Ectodermal cell (in vitro differentiated cells): ENCODE measurements around the gene B3GALT5.

Source experiments
- H3K27ac ChIP-seq: 2 replicates; pipeline ENCODE4 v1.7.0; 2013; ENCODE audit warnings: mild to moderate bottlenecking, low read depth, low read length; ENCODE audit not compliant: insufficient read depth, poor library complexity, severe bottlenecking
- H3K27me3 ChIP-seq: 2 replicates; pipeline ENCODE4 v1.7.0; 2013; ENCODE audit warnings: mild to moderate bottlenecking, low read length; ENCODE audit not compliant: insufficient read depth, control insufficient read depth, poor library complexity, severe bottlenecking
- H3K36me3 ChIP-seq: one replicate; pipeline ENCODE4 v1.7.0; 2013; ENCODE audit warnings: low read length; ENCODE audit not compliant: control insufficient read depth, insufficient read depth
- H3K4me1 ChIP-seq: one replicate; pipeline ENCODE4 v1.7.0; 2013; ENCODE audit warnings: low read length; ENCODE audit not compliant: control insufficient read depth, insufficient read depth
- H3K4me3 ChIP-seq: 2 replicates; pipeline ENCODE4 v1.7.0; 2013; ENCODE audit warnings: low read depth, low read length, control low read depth; ENCODE audit not compliant: insufficient read depth
- H3K9me3 ChIP-seq: 2 replicates; pipeline ENCODE4 v1.7.0; 2013; ENCODE audit warnings: mild to moderate bottlenecking, low read length, moderate library complexity; ENCODE audit not compliant: control insufficient read depth
- WGBS, 2 experiments: methylation state at CpG; one replicate each; pipeline ENCODE4 v1.1.7; 2013; ENCODE audit warnings: missing lambda C conversion rate in 2 of 2; 5-methylcytosine and 5-hydroxymethylcytosine counted together

The B3GALT5 gene

DNA sequence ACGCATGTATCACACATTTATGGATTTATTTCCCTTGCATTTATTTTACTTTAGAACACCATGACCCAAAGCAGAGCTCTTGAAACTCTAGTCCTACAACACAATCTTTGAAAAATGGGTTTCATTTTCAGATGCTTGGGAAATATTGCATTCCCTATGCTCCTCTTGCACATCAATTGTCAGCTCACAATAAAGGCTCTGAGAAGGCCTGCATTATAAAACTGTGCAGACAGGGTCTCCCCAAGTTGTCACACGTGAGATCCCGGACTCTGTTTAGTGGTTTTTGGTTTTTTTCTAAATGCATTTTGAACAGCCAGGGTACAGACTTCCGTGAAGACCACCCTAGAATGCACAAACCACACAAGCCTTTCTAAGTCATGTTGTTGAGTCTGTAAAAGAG lies 9.9 kb upstream of the B3GALT5 start:
- Histone ChIP-seq H3K4me1 (peaks cover 10% of the 10 kb centered on the region), H3K9me3 (no peaks in the 10 kb centered on the region), H3K27me3 (no peaks in the 10 kb centered on the region), H3K27ac (no peak overlapping the region), H3K36me3 (no peaks in the 10 kb centered on the region), H3K4me3 (no peak overlapping the region)
- WGBS, 2 experiments, result 93% methylated on average over 4 of the region's 4 CpGs

DNA sequence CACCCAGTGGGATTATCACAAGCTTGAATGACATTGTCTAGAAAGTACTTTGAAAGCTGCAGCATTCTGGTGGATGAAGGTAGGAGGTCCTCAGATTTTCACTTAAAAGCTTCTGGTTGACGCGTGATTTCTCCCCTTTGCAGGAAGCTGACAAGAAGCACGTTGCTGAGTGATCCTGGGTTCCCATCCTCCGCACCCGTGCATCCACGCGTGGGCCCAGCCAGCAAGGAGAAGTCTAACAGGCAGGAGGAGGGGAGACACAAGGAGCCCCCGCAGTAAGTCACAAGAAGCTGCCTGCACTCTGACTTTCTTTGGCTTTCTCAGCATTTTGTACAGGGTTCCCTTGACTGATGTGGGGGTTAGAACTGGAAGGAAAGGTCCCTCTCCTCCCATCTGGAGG lies 7.8 kb upstream of the B3GALT5 start:
- Histone ChIP-seq H3K36me3 (no peaks in the 10 kb centered on the region), H3K4me1 (peaks cover 10% of the 10 kb centered on the region), H3K9me3 (no peaks in the 10 kb centered on the region), H3K27ac (no peak overlapping the region), H3K27me3 (no peaks in the 10 kb centered on the region), H3K4me3 (no peak overlapping the region)
- WGBS, 2 experiments, result 93 to 94% methylated on average over 8 of the region's 8 CpGs

DNA sequence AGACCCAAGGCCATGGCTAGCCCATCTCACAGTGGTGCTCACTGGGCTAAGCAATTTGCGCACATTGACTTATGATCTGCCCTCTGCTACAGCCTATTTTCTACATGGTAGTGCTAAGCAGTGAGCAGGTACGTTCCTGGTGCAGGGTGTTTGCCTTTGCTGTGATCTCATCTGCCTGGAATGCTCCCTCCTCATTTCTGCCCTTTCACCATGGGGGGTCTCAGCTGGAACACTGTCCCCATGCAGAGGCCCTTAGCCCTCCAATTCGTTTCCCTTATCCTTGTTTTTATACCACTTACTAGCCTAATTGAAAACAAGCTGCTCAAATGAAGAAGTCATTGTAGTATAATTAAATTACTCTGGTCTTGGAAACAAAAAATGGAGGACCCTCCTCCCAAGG lies 2.0 kb upstream of the B3GALT5 start:
- 33 to 35% methylated on average over 3 of the region's 3 CpGs for WGBS, 2 experiments
- H3K36me3 ChIP-seq, result no peaks in the 10 kb centered on the region
- H3K4me3 ChIP-seq, result no peak overlapping the region
- peaks cover 24% of the 10 kb centered on the region for H3K4me1 ChIP-seq
- peaks cover 15% of the 10 kb centered on the region for H3K27me3 ChIP-seq
- no peaks in the 10 kb centered on the region for H3K9me3 ChIP-seq
- H3K27ac ChIP-seq, result no peak overlapping the region

DNA sequence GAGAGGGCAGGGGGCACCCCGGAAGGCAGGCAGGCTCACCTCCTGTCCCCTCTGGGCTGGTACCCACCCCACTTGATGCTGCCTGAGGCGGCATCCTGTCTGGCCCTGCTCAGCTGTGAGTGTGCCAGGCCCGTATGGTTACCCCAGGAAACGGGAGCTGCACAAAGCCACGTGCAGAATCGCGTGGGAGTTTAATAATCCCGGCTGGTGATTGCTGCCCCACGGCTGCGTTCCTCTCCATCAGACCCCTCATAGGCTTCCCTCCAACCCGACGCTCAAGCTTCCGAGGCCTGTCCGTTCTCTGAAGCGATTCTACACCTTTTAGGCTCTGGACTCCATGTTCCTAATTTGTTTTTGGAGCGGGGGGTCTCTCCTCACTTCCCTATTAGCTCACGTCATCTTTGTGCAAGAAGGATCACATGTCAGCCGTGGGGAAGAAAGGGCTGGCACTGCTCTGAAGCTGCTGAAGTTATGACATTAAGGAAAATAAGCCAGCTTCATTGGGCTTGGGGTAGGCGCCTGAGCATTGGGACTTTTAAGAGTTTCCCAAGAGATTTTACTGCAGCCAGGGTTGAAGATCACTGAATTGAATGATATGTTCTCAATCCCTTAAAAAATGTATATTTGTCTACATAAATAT lies 1.1 kb upstream of the B3GALT5 start:
- Histone ChIP-seq H3K27me3 (peaks cover 15% of the 10 kb centered on the region), H3K27ac (no peak overlapping the region), H3K9me3 (no peaks in the 10 kb centered on the region), H3K4me3 (peak overlapping the region; percentile 50), H3K4me1 (peaks cover 24% of the 10 kb centered on the region), H3K36me3 (no peaks in the 10 kb centered on the region)
- 34 to 38% methylated on average over 19 of the region's 19 CpGs for WGBS, 2 experiments

DNA sequence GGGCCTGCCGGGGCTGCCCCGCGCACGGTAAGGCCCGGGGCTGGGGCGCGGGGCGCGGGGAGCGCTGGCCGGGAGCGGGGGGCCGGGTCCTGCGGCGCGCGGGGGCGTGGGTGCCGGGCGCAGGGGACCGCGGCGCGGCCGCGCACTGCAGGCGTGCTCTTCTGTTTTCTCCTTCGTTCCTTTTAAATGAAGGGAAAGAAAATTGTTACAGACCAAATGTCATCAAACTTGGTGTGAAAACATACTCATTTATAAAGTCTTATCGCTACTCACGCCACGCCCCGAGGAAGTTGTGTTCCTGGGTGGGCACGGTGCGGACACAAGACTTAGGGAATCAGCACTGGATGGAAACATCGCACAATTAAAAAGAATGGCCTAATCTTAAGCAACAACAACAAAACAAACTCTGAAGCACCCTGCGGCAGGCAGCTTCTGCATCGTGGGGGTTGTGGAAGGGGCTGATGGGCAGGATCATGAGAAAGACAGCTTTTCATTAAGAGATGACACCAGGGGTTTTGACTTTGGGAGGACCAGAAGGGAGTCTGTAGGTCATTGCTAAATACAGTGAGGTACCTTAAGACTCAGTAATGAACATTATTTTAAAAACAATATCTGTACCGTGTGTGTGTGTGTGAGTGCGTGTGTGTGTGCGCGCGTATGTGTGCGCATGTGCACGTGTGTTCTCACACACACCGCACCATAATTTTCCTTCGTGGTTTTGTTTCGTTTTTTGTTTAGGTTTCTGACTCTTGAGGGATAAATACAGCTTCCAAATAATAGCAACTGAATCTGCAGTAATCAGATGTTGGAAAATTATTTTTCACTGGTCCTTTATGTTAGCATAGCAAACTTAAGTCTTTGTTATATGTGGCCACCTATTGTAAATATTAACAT lies 548 bp downstream of the B3GALT5 start:
- Histone ChIP-seq H3K4me1 (peaks cover 24% of the 10 kb centered on the region), H3K27me3 (peaks cover 15% of the 10 kb centered on the region), H3K4me3 (peak overlapping the region; percentile 50), H3K27ac (no peak overlapping the region), H3K36me3 (no peaks in the 10 kb centered on the region), H3K9me3 (no peaks in the 10 kb centered on the region)
- WGBS, 2 experiments, result 3 to 5% methylated on average over 44 to 47 of the region's 47 CpGs

DNA sequence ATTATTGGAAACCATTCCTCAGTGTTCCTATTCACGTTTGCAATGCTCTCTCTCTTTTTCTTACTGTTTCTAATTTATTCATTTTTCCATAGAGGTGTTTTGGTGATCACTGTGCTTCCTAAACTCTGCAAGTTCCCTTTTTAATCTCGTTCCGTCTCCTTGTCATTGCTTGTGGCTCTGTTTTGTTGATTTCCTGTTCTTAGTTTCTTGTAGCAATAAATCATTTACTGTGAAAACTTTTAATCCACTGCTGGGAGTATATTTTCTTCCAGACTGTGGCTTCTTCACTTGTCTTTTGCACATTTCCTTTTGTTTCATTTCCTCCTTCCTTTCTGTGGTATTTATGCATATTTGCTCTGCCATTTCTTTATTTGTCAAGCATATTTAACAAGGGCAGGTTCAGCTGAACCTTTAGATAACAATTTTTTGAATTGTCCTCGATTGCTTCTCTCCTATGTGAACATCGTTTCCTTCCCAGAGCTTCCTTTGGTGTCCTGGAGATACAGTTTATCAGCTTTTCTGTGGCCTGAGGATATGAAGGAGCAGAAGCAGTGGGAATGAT lies 3.6 kb downstream of the B3GALT5 start:
- Histone ChIP-seq H3K36me3 (no peaks in the 10 kb centered on the region), H3K4me1 (peaks cover 15% of the 10 kb centered on the region), H3K27me3 (peaks cover 15% of the 10 kb centered on the region), H3K4me3 (no peak overlapping the region), H3K9me3 (no peaks in the 10 kb centered on the region), H3K27ac (no peak overlapping the region)
- 95 to 96% methylated on average over 5 of the region's 5 CpGs for WGBS, 2 experiments

DNA sequence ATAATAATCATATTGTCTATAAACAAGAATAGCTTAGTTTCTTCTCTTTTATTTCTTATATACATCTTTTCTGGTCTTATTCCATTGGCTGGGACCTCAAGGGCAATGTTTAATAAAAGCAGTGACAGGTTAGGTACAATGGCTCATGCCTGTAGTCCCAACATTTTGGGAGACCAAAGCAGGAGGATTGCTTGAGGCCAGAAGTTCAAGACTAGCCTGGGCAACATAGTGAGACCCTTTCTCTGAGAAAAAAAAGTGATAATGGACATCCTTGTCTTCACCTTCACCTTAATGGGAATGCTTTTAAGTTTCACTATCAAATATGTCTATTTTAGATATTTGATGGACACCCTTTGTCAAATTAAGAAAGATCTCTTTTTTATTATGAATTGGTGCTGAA lies 8.1 kb downstream of the B3GALT5 start:
- H3K4me1 ChIP-seq, result no peaks in the 10 kb centered on the region
- H3K4me3 ChIP-seq, result no peak overlapping the region
- no peaks in the 10 kb centered on the region for H3K36me3 ChIP-seq
- H3K27me3 ChIP-seq, result no peaks in the 10 kb centered on the region
- no peaks in the 10 kb centered on the region for H3K9me3 ChIP-seq
- H3K27ac ChIP-seq, result no peak overlapping the region

DNA sequence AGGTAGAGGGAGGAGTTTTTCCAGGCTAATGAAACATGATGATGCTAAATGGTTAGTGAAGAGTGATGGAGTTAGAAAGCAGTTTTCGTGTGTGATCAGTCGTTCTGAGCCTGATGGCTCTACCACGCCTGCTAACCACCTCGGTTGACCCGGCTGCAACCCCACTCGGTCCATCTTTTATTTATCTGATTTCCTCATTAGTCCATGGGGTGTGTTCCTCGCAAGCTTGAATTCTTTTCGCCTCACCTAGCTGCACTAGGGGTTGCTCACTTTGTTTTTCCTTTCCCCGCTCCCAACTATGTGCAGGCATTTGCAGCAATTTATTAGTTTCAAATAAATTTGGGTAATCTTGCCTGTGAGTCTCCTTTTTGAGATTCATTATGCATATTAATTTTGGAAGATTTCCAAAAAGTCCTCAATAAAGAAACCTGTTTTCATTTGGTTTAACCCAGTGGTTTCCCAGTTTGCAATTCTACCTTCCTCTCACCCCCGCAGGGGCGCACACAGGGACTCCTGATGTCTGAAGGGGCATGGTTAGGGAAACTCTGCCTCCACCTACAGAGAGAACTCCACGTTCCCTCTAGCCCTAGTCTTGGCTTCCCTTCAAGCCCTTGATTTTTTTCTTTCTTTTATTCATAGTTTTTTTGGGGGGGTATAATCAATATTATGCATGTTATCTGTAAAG lies 12.6 kb downstream of the B3GALT5 start:
- H3K36me3 ChIP-seq, result no peaks in the 10 kb centered on the region
- H3K9me3 ChIP-seq, result no peaks in the 10 kb centered on the region
- no peaks in the 10 kb centered on the region for H3K27me3 ChIP-seq
- H3K4me3 ChIP-seq, result no peak overlapping the region
- H3K27ac ChIP-seq, result no peak overlapping the region
- H3K4me1 ChIP-seq, result no peaks in the 10 kb centered on the region
- 90 to 93% methylated on average over 12 of the region's 12 CpGs for WGBS, 2 experiments

DNA sequence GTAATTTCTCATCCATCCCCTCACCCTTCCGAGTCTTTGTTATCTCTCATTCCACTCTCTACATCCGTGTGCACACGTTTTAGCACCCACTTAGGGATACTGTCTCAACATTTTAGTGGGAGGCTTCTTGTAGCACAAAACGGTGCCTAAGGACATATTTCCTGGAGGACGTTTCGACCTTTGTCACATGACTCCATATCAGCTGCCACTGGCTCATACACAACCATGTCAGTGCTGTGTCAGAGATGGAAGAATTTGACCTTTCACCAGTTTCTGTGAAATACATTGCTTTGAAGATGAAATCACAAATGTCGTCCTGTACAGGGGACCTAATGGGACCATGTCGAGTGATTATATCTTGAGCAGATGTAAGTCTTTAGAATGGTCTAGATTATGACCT lies 15.6 kb downstream of the B3GALT5 start:
- no peaks in the 10 kb centered on the region for H3K36me3 ChIP-seq
- 91 to 97% methylated on average over 8 of the region's 8 CpGs for WGBS, 2 experiments
- no peak overlapping the region for H3K27ac ChIP-seq
- no peaks in the 10 kb centered on the region for H3K9me3 ChIP-seq
- no peak overlapping the region for H3K4me3 ChIP-seq
- H3K27me3 ChIP-seq, result no peaks in the 10 kb centered on the region
- H3K4me1 ChIP-seq, result no peaks in the 10 kb centered on the region

DNA sequence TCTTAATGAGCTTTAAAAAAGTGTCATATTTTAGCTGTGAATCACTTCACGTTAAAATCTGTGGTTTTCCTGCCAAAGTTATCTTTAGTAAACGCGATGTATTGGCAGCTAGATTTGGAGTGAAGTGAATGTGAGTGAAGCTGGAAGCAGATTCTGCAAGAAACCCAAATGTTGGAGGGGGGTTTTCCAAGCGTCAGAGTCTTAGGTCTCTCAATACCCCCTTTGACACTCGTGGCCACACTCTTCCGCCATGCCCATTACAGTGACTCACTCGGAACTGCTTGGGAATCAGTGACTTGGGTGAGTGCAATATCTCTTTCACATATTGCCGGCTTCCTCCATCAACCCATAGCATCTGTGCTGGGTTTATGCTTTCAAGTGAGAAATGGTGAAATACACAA lies 17.5 kb downstream of the B3GALT5 start:
- Histone ChIP-seq H3K27me3 (no peaks in the 10 kb centered on the region), H3K4me3 (no peak overlapping the region), H3K27ac (no peak overlapping the region), H3K36me3 (no peaks in the 10 kb centered on the region), H3K4me1 (no peaks in the 10 kb centered on the region), H3K9me3 (no peaks in the 10 kb centered on the region)
- 88 to 89% methylated on average over 8 of the region's 8 CpGs for WGBS, 2 experiments
